ENCODE data around the gene LGR6.
A peak's percentile ranks its signal among the peaks of the same experiment; 100 is the strongest.
"Not testable (repeated sequence)": the region's sequence is repeated elsewhere in the genome, so short reads cannot be mapped to it uniquely, and the experiment has no call there.

LGR6 gene

DNA sequence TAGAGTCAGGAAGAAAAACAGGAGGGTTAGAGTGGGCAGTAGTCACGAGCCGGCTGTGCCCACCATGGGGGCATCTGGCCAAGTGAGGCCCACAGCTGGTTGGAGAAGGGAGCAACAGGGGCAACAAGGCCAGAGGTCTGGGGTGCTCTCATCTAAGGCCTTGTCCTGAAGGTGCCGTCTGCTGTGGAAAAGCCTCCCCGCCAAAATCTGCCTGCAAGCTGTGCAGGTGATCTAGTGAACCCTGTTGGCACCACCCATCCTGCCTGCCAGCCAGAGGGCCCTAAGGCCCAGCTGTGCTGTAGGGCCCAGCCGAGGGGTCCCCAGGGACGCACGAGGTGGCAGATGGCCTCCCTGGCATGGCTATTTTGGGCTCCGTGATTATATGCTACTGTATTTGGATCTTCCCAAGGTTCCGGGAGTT is 51.3 kb downstream of the LGR6 start:
- peak; percentile 55 to 86 for DNase-seq

DNA sequence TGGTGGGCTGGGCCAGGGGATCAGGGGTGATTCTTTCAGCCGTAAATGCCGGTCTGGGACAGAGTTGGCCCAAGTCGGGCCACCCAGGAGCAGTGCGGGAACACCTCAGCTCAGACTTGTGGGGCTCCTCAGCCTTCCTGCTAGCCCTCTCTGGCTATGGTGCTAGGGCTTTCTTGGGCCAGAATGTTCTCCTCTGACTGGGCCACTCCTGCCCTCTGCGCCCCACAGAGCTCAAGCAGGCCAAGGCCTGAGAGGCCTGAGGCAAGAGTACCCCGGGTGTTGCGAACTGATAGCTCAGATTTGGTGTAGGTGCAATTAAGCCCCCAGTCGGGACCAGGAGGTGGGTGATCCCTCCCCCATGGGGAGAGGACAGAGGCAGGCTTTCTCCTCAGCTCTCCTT is 51.8 kb downstream of the LGR6 start:
- no peak for DNase-seq

DNA sequence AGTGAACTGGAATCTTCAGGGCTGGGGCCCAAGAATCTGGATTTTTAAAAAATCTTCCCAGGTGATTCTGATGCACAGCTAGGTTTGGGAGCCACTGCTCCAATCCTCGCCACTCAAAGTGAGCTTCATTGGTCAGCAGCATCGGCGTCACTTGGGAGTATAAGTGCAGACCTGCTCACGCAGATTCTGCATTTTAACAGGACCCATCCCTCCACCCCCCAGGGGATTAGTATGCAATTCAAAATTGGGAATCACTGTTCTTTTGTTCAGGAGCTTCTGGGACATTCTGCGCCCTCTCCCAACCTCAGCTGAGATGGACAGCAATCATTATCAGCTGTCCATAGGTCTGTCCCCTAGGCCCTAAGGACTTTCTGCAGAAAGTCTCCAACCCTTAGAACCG is 53.5 kb downstream of the LGR6 start:
- no peak for DNase-seq

DNA sequence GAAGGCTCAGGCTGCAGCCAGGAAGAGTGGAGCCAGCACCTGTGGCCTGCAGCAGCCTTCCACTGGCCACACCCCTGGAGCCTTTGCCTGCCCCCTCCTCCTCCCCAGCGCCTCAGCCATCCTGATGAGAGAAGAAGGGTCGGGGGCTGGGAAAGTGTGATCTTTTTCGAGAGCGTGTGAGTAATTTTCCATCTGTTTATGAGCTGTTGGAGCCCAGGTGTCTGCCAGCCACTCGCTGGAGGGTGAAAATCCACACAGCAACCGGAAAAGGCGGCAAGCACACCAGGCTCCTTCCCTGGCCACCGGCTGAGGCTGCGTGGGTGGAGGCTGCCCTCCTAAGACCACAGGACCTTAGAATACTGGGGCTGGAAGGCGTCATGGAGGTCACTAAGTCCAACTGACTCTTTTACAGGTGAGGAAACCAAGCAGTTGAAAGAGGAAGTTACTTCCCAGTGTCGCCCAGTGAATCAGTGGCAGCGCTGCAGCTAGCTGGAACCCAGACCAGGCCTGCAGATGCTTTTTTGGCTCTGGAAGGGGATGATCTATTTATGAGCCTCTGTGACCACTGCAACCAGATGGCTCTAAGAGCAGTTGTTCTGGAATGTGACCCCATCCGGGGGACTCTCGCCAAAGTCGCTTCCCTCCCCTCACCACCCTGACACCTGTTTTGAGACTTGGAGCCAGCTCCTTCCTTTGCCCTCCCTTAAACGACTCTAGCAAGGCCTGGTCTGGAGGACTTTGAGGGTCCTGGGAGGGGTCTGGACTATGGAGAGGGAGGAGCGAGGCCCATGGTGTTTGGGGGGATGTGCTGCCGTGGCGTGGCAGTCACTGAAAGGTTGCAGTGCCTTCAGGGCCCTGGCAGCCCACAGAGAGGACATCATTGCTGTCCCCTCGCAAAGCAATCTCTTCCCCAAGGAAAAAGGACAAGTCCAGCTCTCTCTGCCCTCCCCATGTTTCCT is 54.5 kb downstream of the LGR6 start:
- peak; percentile 83 to 89 for DNase-seq

DNA sequence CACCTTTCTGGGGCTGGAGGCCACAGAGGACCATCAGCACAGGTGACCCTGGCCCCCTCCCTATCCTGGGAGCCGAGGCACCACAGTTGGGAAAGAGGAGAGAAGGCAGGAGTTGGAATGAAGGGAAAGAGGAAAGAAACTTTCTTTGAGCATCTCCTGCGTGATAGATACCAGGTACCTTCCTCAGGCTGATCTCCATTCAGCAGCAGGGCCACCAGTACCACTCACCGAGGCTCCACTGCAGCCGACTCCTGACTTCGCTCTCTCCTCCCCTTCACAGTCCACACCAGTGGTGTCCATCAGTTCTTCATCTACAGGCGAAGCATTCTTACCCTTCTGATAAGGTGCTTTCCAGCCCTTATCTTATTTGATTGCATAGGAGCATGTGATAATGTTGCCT is 55.3 kb downstream of the LGR6 start:
- DNase-seq = no peak

DNA sequence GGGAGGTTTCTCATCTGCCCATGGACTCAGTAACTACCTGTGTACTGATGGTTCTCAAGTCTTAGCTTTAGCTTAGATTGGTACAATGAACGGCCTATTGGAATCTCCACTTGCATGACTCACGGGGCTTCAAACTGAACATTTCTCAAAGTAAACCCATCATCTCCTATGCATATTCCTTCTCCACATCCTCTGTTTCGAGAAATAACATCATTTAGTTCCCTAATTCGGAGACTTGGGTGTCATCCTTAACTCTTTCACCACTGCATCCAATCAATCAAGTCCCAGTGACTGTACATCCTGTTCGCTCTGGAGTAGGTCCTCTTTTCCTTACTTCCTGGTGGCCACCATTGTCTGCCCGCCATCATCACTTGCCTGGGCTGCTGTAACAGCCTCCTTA is 55.8 kb downstream of the LGR6 start:
- no peak for DNase-seq

DNA sequence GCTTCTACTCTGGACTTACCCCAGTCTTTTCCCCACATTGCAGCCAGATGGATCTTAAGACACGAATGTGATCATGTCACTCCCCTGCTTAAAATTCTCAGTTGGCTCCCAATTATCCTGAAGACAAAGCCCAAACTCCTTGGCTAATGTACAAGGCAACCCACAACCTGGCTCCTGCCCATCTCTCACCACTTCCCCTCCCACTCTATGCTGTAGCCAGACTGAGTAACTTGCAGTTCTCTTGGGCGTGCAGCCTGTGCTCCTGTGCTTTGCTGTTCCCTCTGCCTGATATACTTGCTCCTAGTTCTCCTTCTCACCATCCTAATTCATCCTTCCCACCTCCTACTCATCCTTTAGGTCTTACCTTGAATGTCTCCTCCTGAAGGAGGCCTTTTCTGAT is 56.2 kb downstream of the LGR6 start:
- no peak for DNase-seq

DNA sequence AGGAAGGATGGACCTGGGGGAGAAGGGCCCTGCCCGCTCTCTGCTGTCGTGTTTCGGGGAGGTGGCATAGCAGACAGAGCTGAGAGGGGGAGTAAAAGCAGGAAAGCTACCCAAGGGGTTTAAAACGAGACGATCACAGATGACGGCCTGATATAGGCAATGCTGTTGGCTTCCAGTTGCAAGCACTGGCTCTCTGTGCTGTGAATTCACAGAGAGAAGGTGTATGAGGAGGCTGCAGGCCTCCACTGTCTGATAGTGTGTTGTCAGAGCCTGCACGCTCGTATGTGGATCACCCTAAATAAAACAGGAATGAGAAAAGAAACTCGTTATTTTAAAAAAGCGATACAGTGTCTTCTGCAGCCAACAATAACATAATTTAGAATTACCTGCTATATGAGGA is 57.4 kb downstream of the LGR6 start:
- no peak for DNase-seq

DNA sequence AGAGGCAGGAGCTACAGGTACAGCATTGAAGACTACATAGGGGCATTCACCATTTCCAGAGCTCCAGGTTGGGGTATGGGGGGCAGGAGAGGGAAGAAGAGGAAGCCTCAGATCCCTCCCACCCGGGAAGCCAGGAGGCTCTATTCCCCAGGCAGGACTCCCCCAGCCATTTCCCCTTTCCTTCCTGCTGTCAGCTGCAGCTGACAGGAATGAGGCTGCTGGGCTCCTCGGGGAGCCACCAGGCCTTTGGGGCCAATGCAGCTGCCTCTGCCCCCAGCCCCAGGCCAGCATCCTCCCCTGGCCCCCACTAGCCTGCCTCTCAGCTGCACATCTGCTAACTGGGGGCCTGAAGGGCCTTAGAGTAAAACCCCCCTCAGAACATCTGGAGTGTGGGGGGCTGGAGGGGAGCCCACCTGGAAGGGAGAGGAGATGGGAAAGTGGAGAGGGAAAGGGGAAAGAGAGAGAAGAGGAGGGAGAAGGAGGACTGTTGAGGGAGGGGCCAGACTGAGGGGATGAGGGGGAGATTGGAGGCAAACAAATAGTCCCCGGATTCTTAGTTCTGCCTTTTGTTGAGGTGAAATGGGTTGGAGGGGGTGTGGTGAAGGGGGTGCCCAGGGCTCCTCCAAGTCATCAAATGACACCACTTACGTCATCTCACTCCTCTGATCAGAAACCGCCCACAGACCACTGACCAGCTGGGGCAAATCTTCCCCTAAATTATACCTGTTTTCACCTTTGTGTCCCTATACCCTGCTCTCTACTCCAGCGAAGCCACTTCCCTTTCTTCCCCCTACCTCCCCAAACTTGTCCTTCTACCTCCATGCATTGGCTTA is 58.0 kb downstream of the LGR6 start:
- no peak for DNase-seq

DNA sequence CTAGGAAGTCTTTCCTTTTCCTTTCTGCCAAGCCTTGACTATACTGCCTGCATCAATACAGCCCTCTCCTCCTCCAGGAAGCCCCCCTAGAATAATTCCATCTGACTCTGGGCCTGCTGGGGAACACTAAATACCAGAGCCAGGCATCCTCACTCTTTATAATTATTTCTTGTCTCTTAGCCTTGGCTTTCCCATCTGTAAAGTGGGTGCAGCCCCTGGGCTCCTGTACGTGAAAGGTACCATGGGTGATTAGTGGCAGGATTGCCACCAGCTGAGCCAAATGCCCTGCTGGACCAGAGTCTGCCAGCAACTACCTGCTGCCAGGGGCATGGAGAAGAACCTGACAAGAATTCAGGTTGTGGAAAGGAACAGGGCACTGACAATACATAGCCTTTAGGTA is 58.7 kb downstream of the LGR6 start:
- DNase-seq = no peak

DNA sequence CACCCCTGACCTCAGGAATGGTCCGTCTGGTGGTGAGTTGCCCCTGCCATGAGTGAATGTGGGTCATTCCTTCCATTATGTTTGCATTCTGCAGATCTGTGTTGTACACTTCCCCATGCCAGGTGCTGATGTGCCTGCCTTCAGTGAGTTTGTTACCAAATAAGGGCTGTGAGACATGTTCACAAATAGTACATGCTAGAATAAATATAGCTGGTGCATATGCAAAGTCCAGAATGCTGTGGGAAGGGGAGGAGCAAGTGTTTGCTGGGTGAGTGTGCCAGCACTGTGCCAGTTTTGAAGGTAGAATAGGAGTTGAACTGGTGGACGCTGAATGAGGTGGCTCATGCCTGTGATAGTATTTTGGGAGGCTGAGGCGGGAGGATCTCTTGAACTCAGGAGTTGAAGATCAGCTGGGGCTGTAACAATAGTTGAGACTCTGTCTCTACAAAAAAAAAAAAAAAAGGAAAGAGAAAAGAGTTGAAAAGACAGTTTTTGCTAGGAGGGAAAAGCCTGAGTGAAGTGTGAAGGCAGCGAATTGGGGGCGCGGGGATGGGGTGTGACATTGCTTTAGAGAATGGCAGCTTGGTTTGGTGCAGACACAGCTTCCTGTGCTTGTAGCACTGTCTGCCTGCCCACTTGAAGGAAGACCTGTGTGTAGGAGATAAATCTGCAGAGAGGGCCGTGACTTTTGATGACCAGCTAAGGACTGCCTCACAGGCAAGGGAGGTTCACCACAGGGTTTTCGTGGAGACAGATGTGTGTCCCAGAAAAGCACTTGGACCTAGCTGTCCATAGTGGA is 61.1 kb downstream of the LGR6 start:
- no peak for DNase-seq

DNA sequence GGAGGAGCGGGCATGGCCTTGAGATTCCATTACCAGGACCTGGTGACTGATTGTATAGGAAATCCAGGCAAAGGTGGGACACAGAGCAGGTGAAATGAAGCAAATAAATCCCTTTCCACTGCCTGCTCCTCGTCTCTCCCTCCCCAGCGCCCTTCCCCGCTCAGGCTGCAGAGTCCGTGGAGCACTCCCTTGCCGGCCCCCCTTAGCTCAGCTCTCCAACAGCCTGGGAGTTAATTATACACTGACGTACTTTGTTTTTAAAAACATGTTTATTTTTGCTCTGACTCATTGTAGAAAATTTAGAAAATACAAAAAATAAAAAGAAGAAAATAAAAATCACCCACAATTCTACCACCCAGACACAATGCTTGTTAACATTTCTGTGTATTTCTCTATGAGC is 61.7 kb downstream of the LGR6 start:
- DNase-seq = no peak

DNA sequence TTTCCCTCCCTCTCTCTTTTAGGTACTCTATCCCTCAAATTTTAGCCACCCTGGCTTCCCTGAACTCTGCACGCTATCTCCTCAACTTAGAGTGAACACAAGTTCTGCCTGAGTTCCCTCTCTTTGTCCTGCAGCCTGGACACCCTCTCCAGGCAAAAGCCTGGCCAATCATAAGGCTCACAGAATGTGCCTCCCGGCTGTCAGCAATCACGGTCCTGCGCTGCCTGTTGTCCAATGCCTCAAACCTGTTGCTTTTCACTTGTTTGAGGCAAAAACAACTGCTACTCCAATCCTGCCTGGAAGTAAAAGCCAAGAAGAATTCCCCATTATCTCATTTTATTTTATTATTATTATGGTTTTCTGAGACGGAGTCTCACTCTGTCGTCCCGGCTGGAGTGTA is 66.1 kb downstream of the LGR6 start:
- no peak for DNase-seq

DNA sequence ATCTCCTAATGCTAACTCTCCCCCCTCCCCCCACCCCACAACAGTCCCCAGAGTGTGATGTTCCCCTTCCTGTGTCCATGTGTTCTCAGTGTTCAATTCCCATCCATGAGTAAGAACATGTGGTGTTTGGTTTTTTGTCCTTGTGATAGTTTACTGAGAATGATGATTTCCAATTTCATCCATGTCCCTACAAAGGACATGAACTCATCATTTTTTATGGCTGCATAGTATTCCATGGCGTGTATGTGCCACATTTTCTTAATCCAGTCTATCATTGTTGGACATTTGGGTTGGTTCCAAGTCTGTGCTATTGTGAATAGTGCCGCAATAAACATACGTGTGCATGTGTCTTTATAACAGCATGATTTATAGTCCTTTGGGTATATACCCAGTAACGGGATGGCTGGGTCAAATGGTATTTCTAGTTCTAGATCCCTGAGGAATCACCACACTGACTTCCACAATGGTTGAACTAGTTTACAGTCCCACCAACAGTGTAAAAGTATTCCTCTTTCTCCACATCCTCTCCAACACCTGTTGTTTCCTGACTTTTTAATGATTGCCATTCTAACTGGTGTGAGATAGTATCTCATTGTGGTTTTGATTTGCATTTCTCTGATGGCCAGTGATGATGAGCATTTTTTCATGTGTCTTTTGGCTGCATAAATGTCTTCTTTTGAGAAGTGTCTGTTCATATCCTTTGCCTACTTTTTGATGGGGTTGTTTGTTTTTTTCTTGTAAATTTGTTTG is 67.8 kb downstream of the LGR6 start:
- DNase-seq = not testable (repeated sequence)

DNA sequence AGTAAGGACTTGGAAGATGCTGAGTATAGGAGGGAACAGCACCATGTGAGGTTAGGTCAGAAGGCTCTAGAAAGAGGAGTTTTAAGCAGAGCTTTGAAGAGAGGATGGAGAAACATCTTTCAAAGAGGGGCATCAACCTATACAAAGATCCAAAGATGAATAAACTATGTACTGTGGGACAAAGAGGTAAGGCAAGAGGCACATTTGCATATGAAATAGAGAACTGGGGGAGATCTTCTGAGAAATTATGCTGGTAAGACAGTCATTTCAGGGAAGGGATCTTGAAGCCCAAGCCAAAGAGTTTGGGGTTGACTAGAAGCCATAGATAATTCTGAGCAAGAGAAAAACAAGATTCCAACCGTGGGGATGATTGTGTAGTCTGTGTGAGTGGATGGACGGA is 70.0 kb downstream of the LGR6 start:
- DNase-seq = no peak

DNA sequence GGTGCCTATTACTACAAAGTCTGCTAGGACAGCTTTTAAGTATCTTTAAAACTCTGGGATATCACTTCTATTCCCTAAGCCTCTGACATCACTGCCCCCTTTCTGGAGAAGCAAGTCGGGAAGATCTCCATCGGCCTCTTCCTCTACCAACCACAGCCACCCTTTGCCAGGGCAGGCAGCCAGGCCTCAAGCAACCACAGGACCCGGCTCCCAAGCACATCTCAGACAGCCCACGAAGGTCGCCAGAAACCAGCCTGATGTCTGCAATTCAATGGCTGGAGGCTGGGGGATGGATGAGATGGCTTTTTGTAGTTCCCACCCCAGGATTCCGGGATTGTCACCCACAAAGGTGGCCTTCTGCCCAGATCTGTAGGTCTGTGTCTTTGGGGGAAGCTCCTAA is 70.7 kb downstream of the LGR6 start:
- no peak for DNase-seq

DNA sequence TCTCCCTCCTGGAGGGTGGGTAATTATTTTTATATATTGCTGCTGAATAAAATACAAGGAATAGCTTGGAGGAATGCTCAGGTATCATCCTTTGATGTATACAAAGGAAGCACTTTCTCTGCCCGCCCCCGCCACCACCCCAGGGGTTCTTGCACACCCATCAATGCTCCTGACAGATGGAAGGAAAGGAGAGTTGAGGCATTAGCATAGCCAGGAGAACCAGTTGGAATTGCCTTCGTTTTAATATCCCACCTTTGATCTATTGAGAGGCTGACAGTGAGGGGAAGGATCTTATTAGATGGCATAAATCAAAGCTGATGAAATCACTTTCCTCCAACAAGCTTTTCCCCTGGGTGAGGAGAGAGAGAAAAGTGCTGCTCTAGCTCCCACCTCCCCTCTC is 71.1 kb downstream of the LGR6 start:
- DNase-seq = no peak

DNA sequence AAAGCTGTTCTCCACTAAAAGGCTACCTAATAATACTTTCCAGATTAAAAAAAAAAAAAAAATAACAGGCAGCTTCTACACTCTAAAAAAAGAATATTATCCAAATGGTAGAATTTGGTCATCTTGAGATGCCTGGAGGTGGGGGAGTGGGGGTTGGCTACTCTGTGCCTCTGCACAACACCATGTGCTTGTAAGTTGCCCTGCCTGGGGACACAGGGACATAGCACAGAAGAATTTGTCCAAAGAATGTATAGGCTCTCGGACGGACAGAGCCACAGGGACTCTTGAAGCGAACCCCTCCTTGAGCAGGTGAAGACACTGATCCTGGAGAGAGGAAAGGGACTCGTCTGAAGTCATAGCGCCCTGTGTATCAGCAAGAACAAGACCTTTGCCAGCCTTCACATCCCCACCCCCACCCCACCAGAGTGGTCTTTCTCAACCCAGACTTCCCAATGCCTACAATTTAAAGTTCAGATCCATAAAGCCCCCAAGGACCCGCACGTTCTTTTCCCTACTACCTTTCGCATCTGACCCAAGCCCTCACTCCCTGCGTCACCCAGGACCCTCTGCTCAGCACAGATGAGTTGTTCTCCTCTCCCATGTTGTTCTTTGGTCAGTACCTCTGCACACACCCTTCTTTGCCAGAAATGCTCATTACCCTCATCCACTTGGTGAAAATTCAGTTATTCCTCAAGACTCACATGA is 72.6 kb downstream of the LGR6 start:
- DNase-seq = no peak

DNA sequence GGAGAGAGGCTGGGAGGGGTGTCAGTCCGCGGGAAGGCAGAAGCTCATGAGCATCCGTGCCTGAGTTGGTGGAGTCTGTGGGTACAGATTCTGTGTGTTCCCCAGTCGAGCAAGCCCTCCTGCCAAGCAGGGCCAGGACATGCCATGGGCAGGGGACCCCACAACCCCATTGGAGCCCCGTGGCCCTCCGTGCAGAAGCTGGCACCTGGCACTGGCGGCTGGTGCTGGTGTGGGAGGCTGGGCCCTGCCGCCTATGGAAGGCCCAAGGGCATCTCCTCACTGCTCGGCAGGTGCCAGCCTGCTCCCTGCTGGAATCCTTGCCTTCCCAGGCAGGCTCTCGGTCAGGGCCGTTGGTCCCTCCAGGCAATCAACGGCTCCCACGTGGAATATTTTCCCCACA is 74.4 kb downstream of the LGR6 start:
- DNase-seq = no peak

DNA sequence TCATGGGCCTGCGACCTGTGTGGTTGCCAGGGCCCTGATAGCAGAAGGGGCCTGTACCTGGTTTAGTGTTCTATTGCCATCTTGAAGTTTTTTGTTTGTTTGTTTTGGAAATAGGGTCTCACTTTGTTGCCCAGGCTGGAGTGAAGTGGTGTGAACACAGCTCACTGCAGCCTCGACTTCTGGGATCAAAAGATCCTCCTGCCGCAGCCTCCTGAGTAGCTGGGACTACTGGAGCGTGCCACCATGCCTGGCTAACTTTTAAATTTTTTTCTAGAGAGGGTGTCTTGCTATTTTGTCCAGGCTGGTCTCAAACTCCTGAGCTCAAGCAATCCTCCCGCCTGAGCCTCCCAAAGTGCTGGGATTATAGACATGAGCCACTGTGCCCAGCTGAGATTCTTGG is 75.2 kb downstream of the LGR6 start:
- DNase-seq = no peak

DNA sequence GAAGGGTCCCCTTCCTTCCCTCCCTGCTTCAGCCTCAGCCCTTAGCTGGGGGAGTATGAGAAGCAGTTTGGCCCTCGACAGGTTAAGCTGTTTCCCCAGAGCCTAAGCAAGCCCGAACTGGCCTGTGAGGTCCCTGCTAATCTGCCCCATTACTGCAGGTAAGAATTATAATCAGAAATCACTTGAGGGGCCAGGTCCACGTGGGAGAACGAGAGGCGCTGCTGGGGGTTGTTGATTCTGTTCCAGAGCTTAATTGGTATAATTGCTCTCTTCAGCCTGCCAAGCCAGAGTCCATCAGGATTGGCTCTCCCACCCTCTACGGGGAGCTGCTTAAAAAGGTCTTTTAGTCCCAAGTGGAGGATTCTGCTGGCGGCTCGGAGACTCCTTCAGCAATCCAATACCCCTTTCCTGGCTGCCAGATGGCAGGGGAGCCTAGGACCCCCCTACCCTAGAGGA is 77.3 kb downstream of the LGR6 start:
- peak; percentile 98 for DNase-seq
